WTC11 (cell line): ENCODE measurements around the gene MAP3K3. TPM values are rescaled to one million over a fixed set of nuclear protein-coding genes. Genes with fewer than 3 reads are reported as not detected.

Source experiments
- ATAC-seq: fragments of 200-7000 bp; cut with Tn5 transposase; 2 replicates; pipeline ENCODE4 v1.10.0; 2021; ENCODE audit warnings: mild to moderate bottlenecking, moderate library complexity
- CTCF ChIA-PET: fragments of 300-600 bp; sonication (Branson Sonifier 250); formaldehyde crosslinking; loops from one replicate; lab custom pipeline; 2021; ENCODE audit warnings: antibody characterized with exemption; lab: Charles Lee
- POLR2A ChIA-PET: fragments of 350-600 bp; sonication (Branson Sonifier 250); formaldehyde crosslinking; loops from one replicate; lab custom pipeline; 2021; ENCODE audit warnings: antibody characterized with exemption; lab: Charles Lee
- DNase-seq: peaks from one replicate; pipeline ENCODE4 v3.0.0; 2021; ENCODE audit warnings: low spot score
- H3K27ac Mint-ChIP-seq: 2 replicates; pipeline ENCODE4 v1.8.0; 2021; ENCODE audit warnings: mixed read lengths
- H3K27me3 Mint-ChIP-seq: 2 replicates; pipeline ENCODE4 v1.8.0; 2021; ENCODE audit warnings: low read depth, mild to moderate bottlenecking, moderate library complexity, mixed read lengths
- H3K36me3 Mint-ChIP-seq: 2 replicates; pipeline ENCODE4 v1.8.0; 2021; ENCODE audit warnings: mixed read lengths
- H3K4me1 Mint-ChIP-seq: 2 replicates; pipeline ENCODE4 v1.8.0; 2022; ENCODE audit warnings: mixed read lengths
- H3K4me3 Mint-ChIP-seq: 2 replicates; pipeline ENCODE4 v1.8.0; 2021; ENCODE audit warnings: mild to moderate bottlenecking, moderate library complexity, mixed read lengths
- H3K9me3 Mint-ChIP-seq: 2 replicates; pipeline ENCODE4 v1.8.0; 2021; ENCODE audit warnings: mixed read lengths
- CREB1 ChIP-seq: sonication (generic); formaldehyde crosslinking; IDR thresholded peaks from 2 replicates; pipeline ENCODE4 v1.8.0; 2023; ENCODE audit warnings: mild to moderate bottlenecking, missing genetic modification reagents
- ESRRA ChIP-seq: sonication (generic); formaldehyde crosslinking; IDR thresholded peaks from 2 replicates; pipeline ENCODE4 v1.8.1; 2022; ENCODE audit warnings: mild to moderate bottlenecking, missing genetic modification reagents, borderline replicate concordance
- ETV6 ChIP-seq: sonication (generic); formaldehyde crosslinking; IDR thresholded peaks from 2 replicates; pipeline ENCODE4 v1.8.1; 2022; ENCODE audit warnings: mild to moderate bottlenecking, missing genetic modification reagents
- GTF2I ChIP-seq: fragments of 250-450 bp; sonication (Bioruptor Pico); conservative IDR thresholded peaks from 2 replicates; pipeline ENCODE4 v1.4.0; 2021; ENCODE audit warnings: mild to moderate bottlenecking
- IRF2 ChIP-seq: sonication (generic); formaldehyde crosslinking; IDR thresholded peaks from 2 replicates; pipeline ENCODE4 v1.8.0; 2022; ENCODE audit warnings: low read depth, missing genetic modification reagents, borderline replicate concordance
- OVOL2 ChIP-seq: fragments of 250-450 bp; sonication (Bioruptor Pico); IDR thresholded peaks from 2 replicates; pipeline ENCODE4 v1.9.0; 2021; ENCODE audit warnings: mild to moderate bottlenecking, borderline replicate concordance
- RORB ChIP-seq: fragments of 250-450 bp; sonication (Bioruptor Pico); IDR thresholded peaks from 2 replicates; pipeline ENCODE4 v1.9.0; 2021; ENCODE audit warnings: mild to moderate bottlenecking
- TCF7 ChIP-seq: sonication (generic); formaldehyde crosslinking; IDR thresholded peaks from 2 replicates; pipeline ENCODE4 v1.8.0; 2022; ENCODE audit warnings: mild to moderate bottlenecking, low read depth, missing genetic modification reagents, moderate library complexity
- TEAD1 ChIP-seq: sonication (generic); formaldehyde crosslinking; IDR thresholded peaks from 2 replicates; pipeline ENCODE4 v1.8.0; 2022; ENCODE audit warnings: mild to moderate bottlenecking, missing genetic modification reagents
- ZNF138 ChIP-seq: sonication (generic); formaldehyde crosslinking; conservative IDR thresholded peaks from 2 replicates; pipeline ENCODE4 v1.8.1; 2022; ENCODE audit warnings: mild to moderate bottlenecking, moderate library complexity, missing genetic modification reagents
- total RNA-seq: library from RNA; stranded (reverse); gene quantifications from 3 replicates; pipeline ENCODE4 v1.2.3, GENCODE V29; 2021
- TF ChIP-seq, protein P1 (sequence below): sonication (generic); formaldehyde crosslinking; IDR thresholded peaks from 2 replicates; pipeline ENCODE4 v1.8.1; 2022; ENCODE audit warnings: mild to moderate bottlenecking, missing genetic modification reagents, moderate library complexity, borderline replicate concordance
- TF ChIP-seq, protein P2 (sequence below): sonication (generic); formaldehyde crosslinking; conservative IDR thresholded peaks from 2 replicates; pipeline ENCODE4 v1.8.1; 2023; ENCODE audit warnings: mild to moderate bottlenecking, low read depth, missing genetic modification reagents, moderate library complexity
- TF ChIP-seq, protein P3 (sequence below): fragments of 250-450 bp; sonication (Bioruptor Pico); IDR thresholded peaks from 2 replicates; pipeline ENCODE4 v2.1.2; 2022; ENCODE audit warnings: mild to moderate bottlenecking, moderate library complexity
- TF ChIP-seq, protein P4 (sequence below): sonication (generic); formaldehyde crosslinking; IDR thresholded peaks from 2 replicates; pipeline ENCODE4 v1.8.1; 2023; ENCODE audit warnings: mild to moderate bottlenecking, missing genetic modification reagents
- TF ChIP-seq, protein P5 (sequence below): sonication (generic); formaldehyde crosslinking; IDR thresholded peaks from 2 replicates; pipeline ENCODE4 v1.8.1; 2022; ENCODE audit warnings: low read depth, missing genetic modification reagents, borderline replicate concordance
- TF ChIP-seq, protein P6 (sequence below): sonication (generic); formaldehyde crosslinking; conservative IDR thresholded peaks from 2 replicates; pipeline ENCODE4 v1.8.1; 2022; ENCODE audit warnings: mild to moderate bottlenecking, missing genetic modification reagents
- TF ChIP-seq, protein P7 (sequence below): fragments of 200-600 bp; IDR thresholded peaks from 2 replicates; pipeline ENCODE4 v1.8.0; 2022; ENCODE audit warnings: antibody characterized with exemption
- TF ChIP-seq, protein P8 (sequence below): sonication (generic); formaldehyde crosslinking; IDR thresholded peaks from 2 replicates; pipeline ENCODE4 v1.8.1; 2023; ENCODE audit warnings: mild to moderate bottlenecking, missing genetic modification reagents, moderate library complexity
- TF ChIP-seq, protein P9 (sequence below): fragments of 250-450 bp; sonication (Bioruptor Pico); IDR thresholded peaks from 2 replicates; pipeline ENCODE4 v1.8.0; 2021; ENCODE audit warnings: mild to moderate bottlenecking

MAP3K3 gene
- total RNA-seq, 1 experiment from 2014 or later: 25.7 TPM

DNA sequence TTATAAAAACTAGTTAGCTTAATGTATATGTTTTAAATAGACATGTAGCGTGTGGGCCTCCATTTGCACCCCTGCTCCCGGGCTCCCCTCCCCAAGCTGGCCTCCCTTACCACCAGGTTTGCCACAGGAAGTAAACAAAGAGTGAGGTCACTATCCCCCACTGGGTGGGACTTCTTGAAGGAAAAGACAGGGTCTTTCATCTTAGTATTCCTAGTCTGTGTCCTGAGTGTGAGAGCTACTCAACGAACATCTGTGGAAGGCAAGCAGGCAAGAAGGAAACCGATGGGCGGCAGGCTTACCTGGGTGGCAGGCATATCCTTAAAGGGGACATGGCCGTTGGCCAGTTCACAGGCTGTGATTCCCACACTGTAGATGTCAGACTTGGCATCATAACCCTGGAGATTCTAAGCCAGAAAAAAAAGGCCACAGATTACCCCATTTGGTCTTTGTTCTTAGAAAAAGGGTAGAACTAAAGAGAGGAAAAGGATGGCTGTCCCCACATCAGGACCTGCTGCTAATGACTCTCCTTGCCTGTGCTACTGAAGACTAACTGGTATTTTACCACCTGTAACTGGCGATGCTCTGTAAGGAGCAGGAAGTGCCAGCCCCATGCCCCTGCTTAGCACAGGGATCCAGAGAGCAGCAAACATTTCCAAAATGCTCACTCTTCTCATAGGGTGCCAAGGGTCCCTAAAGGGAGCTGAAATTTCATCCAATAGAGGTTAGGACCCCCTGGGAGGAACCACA, 84.3 kb downstream of the MAP3K3 start:
- CTCF ChIA-PET: no interaction called here
- no peak overlapping the region for H3K4me3 Mint-ChIP-seq
- POLR2A ChIA-PET: interaction anchor here (0.6 kb wide), 1 partner anchor 134 kb away, joined by 5 read pairs; no protein-coding TSS in a partner anchor
- TF ChIP-seq, protein P1, sequence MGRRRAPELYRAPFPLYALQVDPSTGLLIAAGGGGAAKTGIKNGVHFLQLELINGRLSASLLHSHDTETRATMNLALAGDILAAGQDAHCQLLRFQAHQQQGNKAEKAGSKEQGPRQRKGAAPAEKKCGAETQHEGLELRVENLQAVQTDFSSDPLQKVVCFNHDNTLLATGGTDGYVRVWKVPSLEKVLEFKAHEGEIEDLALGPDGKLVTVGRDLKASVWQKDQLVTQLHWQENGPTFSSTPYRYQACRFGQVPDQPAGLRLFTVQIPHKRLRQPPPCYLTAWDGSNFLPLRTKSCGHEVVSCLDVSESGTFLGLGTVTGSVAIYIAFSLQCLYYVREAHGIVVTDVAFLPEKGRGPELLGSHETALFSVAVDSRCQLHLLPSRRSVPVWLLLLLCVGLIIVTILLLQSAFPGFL (CRISPR knock-in tag): no peak
- TF ChIP-seq, protein P2, sequence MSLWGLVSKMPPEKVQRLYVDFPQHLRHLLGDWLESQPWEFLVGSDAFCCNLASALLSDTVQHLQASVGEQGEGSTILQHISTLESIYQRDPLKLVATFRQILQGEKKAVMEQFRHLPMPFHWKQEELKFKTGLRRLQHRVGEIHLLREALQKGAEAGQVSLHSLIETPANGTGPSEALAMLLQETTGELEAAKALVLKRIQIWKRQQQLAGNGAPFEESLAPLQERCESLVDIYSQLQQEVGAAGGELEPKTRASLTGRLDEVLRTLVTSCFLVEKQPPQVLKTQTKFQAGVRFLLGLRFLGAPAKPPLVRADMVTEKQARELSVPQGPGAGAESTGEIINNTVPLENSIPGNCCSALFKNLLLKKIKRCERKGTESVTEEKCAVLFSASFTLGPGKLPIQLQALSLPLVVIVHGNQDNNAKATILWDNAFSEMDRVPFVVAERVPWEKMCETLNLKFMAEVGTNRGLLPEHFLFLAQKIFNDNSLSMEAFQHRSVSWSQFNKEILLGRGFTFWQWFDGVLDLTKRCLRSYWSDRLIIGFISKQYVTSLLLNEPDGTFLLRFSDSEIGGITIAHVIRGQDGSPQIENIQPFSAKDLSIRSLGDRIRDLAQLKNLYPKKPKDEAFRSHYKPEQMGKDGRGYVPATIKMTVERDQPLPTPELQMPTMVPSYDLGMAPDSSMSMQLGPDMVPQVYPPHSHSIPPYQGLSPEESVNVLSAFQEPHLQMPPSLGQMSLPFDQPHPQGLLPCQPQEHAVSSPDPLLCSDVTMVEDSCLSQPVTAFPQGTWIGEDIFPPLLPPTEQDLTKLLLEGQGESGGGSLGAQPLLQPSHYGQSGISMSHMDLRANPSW (CRISPR knock-in tag): no peak
- no peak for TF ChIP-seq OVOL2 (CRISPR knock-in tag)
- TF ChIP-seq TEAD1 (CRISPR knock-in tag): no peak
- no peak for TF ChIP-seq ZNF138
- TF ChIP-seq, protein P3, sequence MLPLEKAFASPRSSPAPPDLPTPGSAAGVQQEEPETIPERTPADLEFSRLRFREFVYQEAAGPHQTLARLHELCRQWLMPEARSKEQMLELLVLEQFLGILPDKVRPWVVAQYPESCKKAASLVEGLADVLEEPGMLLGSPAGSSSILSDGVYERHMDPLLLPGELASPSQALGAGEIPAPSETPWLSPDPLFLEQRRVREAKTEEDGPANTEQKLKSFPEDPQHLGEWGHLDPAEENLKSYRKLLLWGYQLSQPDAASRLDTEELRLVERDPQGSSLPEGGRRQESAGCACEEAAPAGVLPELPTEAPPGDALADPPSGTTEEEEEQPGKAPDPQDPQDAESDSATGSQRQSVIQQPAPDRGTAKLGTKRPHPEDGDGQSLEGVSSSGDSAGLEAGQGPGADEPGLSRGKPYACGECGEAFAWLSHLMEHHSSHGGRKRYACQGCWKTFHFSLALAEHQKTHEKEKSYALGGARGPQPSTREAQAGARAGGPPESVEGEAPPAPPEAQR: no peak
- TF ChIP-seq TCF7 (CRISPR knock-in tag): no peak
- TF ChIP-seq, protein P4, sequence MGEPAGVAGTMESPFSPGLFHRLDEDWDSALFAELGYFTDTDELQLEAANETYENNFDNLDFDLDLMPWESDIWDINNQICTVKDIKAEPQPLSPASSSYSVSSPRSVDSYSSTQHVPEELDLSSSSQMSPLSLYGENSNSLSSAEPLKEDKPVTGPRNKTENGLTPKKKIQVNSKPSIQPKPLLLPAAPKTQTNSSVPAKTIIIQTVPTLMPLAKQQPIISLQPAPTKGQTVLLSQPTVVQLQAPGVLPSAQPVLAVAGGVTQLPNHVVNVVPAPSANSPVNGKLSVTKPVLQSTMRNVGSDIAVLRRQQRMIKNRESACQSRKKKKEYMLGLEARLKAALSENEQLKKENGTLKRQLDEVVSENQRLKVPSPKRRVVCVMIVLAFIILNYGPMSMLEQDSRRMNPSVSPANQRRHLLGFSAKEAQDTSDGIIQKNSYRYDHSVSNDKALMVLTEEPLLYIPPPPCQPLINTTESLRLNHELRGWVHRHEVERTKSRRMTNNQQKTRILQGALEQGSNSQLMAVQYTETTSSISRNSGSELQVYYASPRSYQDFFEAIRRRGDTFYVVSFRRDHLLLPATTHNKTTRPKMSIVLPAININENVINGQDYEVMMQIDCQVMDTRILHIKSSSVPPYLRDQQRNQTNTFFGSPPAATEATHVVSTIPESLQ (CRISPR knock-in tag): no peak
- TF ChIP-seq, all 79 proteins: peak for 0
- Mint-ChIP-seq H3K27ac (no peak overlapping the region), H3K27me3 (peaks cover 2% of the 10 kb centered on the region; the same call in 1 of the 2 replicates), H3K9me3 (no peaks in the 10 kb centered on the region), H3K36me3 (peaks cover 39% of the 10 kb centered on the region), H3K4me1 (peaks cover 16% of the 10 kb centered on the region)
- ATAC-seq (no peak), DNase-seq (no peak)

DNA sequence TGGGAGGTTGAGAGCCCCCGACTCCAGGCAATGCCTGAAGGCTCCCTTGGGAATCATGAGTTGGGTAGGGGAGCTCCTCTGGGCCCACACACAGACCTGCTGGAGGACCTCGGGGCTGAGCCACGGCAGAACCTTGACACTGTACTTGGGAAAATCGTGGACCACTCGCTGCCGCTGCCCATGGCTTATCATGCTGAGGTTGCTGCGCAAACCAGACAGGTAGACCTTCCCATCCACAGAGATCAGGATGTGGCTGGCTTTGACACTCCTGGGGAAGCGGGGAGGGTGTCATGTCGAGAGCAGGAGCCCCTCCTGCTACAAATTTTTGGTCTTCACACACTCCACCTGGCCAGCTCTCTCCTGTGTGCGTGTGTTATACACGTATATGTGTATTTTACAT, 84.9 kb downstream of the MAP3K3 start:
- POLR2A ChIA-PET: interaction anchor here (0.6 kb wide), 2 partner anchors 85 to 133 kb away, joined by 4 to 5 read pairs; partner anchors contain the start of gene MAP3K3
- Mint-ChIP-seq H3K4me1 (peaks cover 12% of the 10 kb centered on the region), H3K4me3 (no peak overlapping the region), H3K27me3 (no peaks in the 10 kb centered on the region), H3K27ac (no peak overlapping the region), H3K9me3 (no peaks in the 10 kb centered on the region), H3K36me3 (peaks cover 39% of the 10 kb centered on the region)
- CTCF ChIA-PET: no interaction called here
- DNase-seq: no peak
- no peak for ATAC-seq
- TF ChIP-seq, protein P5, sequence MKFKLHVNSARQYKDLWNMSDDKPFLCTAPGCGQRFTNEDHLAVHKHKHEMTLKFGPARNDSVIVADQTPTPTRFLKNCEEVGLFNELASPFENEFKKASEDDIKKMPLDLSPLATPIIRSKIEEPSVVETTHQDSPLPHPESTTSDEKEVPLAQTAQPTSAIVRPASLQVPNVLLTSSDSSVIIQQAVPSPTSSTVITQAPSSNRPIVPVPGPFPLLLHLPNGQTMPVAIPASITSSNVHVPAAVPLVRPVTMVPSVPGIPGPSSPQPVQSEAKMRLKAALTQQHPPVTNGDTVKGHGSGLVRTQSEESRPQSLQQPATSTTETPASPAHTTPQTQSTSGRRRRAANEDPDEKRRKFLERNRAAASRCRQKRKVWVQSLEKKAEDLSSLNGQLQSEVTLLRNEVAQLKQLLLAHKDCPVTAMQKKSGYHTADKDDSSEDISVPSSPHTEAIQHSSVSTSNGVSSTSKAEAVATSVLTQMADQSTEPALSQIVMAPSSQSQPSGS (CRISPR knock-in tag): no peak
- TF ChIP-seq ESRRA (CRISPR knock-in tag) (no peak), ETV6 (CRISPR knock-in tag) (no peak), RORB (CRISPR knock-in tag) (no peak), CREB1 (CRISPR knock-in tag) (no peak), IRF2 (CRISPR knock-in tag) (no peak), GTF2I (CRISPR knock-in tag) (no peak)
- TF ChIP-seq, protein P6, sequence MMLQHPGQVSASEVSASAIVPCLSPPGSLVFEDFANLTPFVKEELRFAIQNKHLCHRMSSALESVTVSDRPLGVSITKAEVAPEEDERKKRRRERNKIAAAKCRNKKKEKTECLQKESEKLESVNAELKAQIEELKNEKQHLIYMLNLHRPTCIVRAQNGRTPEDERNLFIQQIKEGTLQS (CRISPR knock-in tag): no peak
- TF ChIP-seq, protein P7, sequence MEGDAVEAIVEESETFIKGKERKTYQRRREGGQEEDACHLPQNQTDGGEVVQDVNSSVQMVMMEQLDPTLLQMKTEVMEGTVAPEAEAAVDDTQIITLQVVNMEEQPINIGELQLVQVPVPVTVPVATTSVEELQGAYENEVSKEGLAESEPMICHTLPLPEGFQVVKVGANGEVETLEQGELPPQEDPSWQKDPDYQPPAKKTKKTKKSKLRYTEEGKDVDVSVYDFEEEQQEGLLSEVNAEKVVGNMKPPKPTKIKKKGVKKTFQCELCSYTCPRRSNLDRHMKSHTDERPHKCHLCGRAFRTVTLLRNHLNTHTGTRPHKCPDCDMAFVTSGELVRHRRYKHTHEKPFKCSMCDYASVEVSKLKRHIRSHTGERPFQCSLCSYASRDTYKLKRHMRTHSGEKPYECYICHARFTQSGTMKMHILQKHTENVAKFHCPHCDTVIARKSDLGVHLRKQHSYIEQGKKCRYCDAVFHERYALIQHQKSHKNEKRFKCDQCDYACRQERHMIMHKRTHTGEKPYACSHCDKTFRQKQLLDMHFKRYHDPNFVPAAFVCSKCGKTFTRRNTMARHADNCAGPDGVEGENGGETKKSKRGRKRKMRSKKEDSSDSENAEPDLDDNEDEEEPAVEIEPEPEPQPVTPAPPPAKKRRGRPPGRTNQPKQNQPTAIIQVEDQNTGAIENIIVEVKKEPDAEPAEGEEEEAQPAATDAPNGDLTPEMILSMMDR: no peak
- TF ChIP-seq, protein P8, sequence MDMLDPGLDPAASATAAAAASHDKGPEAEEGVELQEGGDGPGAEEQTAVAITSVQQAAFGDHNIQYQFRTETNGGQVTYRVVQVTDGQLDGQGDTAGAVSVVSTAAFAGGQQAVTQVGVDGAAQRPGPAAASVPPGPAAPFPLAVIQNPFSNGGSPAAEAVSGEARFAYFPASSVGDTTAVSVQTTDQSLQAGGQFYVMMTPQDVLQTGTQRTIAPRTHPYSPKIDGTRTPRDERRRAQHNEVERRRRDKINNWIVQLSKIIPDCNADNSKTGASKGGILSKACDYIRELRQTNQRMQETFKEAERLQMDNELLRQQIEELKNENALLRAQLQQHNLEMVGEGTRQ (CRISPR knock-in tag): no peak
- TF ChIP-seq, protein P9, sequence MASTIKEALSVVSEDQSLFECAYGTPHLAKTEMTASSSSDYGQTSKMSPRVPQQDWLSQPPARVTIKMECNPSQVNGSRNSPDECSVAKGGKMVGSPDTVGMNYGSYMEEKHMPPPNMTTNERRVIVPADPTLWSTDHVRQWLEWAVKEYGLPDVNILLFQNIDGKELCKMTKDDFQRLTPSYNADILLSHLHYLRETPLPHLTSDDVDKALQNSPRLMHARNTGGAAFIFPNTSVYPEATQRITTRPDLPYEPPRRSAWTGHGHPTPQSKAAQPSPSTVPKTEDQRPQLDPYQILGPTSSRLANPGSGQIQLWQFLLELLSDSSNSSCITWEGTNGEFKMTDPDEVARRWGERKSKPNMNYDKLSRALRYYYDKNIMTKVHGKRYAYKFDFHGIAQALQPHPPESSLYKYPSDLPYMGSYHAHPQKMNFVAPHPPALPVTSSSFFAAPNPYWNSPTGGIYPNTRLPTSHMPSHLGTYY: no peak
